ENCODE measurements around the gene SPON1. TPM values are rescaled to one million over a fixed set of nuclear protein-coding genes. Genes with fewer than 3 reads are reported as not detected.

Gene SPON1
- total RNA-seq, 1 experiment from 2014 or later, result 6.4 TPM

DNA sequence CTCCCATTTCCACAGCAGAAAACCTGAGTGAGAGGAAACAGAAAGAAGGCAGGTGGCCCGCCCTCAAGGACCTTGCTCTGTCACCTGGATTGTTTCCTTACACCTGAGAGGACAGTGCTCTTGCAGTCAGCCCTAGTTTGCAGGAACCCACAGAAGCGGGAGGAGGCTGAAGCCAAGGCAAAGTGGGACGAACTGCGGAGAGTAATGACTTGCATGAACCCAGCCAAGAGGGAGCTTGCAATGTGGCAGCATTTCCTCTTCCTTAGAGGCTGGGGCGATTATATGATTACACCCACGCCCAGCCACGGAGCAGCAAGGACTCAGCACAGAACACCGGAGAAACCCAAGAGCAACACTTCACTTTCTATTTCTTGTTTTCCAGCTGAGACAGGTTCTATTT lies 102.6 kb downstream of the SPON1 start:
- DNase-seq (ENCODE audit: low spot score) (no peak), ATAC-seq (no peak)
- Mint-ChIP-seq H3K4me1 (peaks cover 11% of the 10 kb centered on the region), H3K27me3 (ENCODE audit: low read depth) (no peaks in the 10 kb centered on the region), H3K27ac (no peak overlapping the region), H3K4me3 (no peak overlapping the region), H3K36me3 (no peaks in the 10 kb centered on the region), H3K9me3 (no peaks in the 10 kb centered on the region)
- POLR2A ChIA-PET, result no interaction called here
- CTCF ChIA-PET, result no interaction called here
- TF ChIP-seq NR1H2 (CRISPR knock-in tag; IDR thresholded peaks at IDR 0.05) (no peak), SP1 (CRISPR knock-in tag; conservative IDR thresholded peaks at IDR 0.05) (no peak), NFYB (CRISPR knock-in tag; conservative IDR thresholded peaks at IDR 0.05; ENCODE audit: low read depth) (no peak)
- TF ChIP-seq, protein P1, sequence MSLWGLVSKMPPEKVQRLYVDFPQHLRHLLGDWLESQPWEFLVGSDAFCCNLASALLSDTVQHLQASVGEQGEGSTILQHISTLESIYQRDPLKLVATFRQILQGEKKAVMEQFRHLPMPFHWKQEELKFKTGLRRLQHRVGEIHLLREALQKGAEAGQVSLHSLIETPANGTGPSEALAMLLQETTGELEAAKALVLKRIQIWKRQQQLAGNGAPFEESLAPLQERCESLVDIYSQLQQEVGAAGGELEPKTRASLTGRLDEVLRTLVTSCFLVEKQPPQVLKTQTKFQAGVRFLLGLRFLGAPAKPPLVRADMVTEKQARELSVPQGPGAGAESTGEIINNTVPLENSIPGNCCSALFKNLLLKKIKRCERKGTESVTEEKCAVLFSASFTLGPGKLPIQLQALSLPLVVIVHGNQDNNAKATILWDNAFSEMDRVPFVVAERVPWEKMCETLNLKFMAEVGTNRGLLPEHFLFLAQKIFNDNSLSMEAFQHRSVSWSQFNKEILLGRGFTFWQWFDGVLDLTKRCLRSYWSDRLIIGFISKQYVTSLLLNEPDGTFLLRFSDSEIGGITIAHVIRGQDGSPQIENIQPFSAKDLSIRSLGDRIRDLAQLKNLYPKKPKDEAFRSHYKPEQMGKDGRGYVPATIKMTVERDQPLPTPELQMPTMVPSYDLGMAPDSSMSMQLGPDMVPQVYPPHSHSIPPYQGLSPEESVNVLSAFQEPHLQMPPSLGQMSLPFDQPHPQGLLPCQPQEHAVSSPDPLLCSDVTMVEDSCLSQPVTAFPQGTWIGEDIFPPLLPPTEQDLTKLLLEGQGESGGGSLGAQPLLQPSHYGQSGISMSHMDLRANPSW (CRISPR knock-in tag; conservative IDR thresholded peaks at IDR 0.05; ENCODE audit: low read depth), result no peak

DNA sequence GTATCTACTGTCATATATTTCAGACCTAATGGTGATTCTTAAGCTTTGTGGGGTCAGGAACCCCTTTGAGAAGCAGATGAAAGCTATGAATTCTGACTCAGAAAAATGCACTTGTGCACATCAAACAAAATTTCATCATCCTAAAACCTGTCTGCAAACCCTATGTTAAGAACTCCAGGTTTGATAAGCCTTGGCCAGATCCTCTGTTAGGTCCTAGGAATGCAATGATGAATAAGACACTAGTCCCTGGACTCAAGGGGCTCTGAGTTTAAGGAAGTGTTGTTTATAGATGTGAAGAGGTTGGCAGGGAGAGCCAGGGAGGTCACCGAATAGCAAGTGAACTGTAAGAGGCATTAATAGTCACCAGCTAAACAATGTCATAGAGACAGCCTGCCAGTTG lies 103.2 kb downstream of the SPON1 start:
- TF ChIP-seq FOXP1 (CRISPR knock-in tag; IDR thresholded peaks at IDR 0.05; ENCODE audit: borderline replicate concordance), result no peak
- Mint-ChIP-seq H3K27ac (no peak overlapping the region), H3K9me3 (no peaks in the 10 kb centered on the region), H3K4me3 (no peak overlapping the region), H3K4me1 (peaks cover 10% of the 10 kb centered on the region; the same call in 1 of the 2 replicates), H3K27me3 (ENCODE audit: low read depth) (no peaks in the 10 kb centered on the region), H3K36me3 (no peaks in the 10 kb centered on the region)
- ChIA-PET POLR2A (no interaction called here), CTCF (no interaction called here)
- ATAC-seq, result no peak
- no peak for DNase-seq (ENCODE audit: low spot score)

DNA sequence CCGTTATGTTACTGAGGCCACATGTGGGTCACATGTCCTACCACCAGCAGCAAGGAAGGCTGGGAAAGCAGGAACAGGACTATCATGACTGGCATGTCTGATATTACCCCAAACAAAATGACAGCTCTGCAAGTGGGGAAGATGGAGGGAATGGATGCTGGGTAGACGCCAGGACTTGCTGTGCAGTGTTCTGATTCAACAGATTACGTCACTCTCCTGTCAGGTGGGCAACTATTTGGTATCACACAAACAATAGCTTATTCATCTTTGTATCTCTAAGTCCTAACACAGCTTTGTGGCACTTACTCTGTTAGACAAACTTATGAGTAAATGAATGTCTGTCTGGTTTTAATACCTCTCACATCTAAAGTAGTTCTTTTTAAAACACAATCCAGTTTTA lies 105.2 kb downstream of the SPON1 start:
- no peaks in the 10 kb centered on the region for H3K4me1 Mint-ChIP-seq
- no peaks in the 10 kb centered on the region for H3K36me3 Mint-ChIP-seq
- no peak overlapping the region for H3K4me3 Mint-ChIP-seq
- ChIA-PET CTCF (no interaction called here), POLR2A (no interaction called here)
- TF ChIP-seq, protein P2, sequence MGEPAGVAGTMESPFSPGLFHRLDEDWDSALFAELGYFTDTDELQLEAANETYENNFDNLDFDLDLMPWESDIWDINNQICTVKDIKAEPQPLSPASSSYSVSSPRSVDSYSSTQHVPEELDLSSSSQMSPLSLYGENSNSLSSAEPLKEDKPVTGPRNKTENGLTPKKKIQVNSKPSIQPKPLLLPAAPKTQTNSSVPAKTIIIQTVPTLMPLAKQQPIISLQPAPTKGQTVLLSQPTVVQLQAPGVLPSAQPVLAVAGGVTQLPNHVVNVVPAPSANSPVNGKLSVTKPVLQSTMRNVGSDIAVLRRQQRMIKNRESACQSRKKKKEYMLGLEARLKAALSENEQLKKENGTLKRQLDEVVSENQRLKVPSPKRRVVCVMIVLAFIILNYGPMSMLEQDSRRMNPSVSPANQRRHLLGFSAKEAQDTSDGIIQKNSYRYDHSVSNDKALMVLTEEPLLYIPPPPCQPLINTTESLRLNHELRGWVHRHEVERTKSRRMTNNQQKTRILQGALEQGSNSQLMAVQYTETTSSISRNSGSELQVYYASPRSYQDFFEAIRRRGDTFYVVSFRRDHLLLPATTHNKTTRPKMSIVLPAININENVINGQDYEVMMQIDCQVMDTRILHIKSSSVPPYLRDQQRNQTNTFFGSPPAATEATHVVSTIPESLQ (CRISPR knock-in tag; IDR thresholded peaks at IDR 0.05), result no peak
- TF ChIP-seq ZNF423 (CRISPR knock-in tag; IDR thresholded peaks at IDR 0.05), result no peak
- TF ChIP-seq, protein P3, sequence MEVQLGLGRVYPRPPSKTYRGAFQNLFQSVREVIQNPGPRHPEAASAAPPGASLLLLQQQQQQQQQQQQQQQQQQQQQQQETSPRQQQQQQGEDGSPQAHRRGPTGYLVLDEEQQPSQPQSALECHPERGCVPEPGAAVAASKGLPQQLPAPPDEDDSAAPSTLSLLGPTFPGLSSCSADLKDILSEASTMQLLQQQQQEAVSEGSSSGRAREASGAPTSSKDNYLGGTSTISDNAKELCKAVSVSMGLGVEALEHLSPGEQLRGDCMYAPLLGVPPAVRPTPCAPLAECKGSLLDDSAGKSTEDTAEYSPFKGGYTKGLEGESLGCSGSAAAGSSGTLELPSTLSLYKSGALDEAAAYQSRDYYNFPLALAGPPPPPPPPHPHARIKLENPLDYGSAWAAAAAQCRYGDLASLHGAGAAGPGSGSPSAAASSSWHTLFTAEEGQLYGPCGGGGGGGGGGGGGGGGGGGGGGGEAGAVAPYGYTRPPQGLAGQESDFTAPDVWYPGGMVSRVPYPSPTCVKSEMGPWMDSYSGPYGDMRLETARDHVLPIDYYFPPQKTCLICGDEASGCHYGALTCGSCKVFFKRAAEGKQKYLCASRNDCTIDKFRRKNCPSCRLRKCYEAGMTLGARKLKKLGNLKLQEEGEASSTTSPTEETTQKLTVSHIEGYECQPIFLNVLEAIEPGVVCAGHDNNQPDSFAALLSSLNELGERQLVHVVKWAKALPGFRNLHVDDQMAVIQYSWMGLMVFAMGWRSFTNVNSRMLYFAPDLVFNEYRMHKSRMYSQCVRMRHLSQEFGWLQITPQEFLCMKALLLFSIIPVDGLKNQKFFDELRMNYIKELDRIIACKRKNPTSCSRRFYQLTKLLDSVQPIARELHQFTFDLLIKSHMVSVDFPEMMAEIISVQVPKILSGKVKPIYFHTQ (CRISPR knock-in tag; IDR thresholded peaks at IDR 0.05), result no peak
- TF ChIP-seq ZNF416 (CRISPR knock-in tag; IDR thresholded peaks at IDR 0.05), result no peak
- TF ChIP-seq, protein P4, sequence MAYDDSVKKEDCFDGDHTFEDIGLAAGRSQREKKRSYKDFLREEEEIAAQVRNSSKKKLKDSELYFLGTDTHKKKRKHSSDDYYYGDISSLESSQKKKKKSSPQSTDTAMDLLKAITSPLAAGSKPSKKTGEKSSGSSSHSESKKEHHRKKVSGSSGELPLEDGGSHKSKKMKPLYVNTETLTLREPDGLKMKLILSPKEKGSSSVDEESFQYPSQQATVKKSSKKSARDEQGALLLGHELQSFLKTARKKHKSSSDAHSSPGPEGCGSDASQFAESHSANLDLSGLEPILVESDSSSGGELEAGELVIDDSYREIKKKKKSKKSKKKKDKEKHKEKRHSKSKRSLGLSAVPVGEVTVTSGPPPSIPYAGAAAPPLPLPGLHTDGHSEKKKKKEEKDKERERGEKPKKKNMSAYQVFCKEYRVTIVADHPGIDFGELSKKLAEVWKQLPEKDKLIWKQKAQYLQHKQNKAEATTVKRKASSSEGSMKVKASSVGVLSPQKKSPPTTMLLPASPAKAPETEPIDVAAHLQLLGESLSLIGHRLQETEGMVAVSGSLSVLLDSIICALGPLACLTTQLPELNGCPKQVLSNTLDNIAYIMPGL (CRISPR knock-in tag; IDR thresholded peaks at IDR 0.05), result no peak
- no peak for TF ChIP-seq CREM (CRISPR knock-in tag; IDR thresholded peaks at IDR 0.05)
- no peak for TF ChIP-seq FOXJ3 (CRISPR knock-in tag; IDR thresholded peaks at IDR 0.05; ENCODE audit: borderline replicate concordance)
- H3K27me3 Mint-ChIP-seq (ENCODE audit: low read depth), result no peaks in the 10 kb centered on the region
- ATAC-seq, result no peak
- H3K27ac Mint-ChIP-seq, result no peak overlapping the region
- DNase-seq (ENCODE audit: low spot score), result no peak
- H3K9me3 Mint-ChIP-seq, result no peaks in the 10 kb centered on the region
